Upper lobe of left lung (tissue), 6 donors: ENCODE results near the gene PHOX2A. TPM values are rescaled to one million over a fixed set of nuclear protein-coding genes. Genes with fewer than 3 reads are reported as not detected.

Experiments used
- ATAC-seq, 2 donors: fragments of 200-7000 bp; cut with Tn5 transposase; one replicate each; pipeline ENCODE4 v1.9.1; 2022; ENCODE audit warnings: mild to moderate bottlenecking in 2 of 2, moderate library complexity in 2 of 2; ENCODE audit not compliant: low FRiP score in 2 of 2
- DNase-seq, 2 donors: peaks; one replicate each; pipeline ENCODE4 v3.0.0-alpha.2; 2019 to 2020
- H3K27ac ChIP-seq, 4 donors: fragments of 200-600 bp; sonication (generic); one replicate each; pipeline ENCODE4 v1.5.1; 2016 to 2019
- H3K27me3 ChIP-seq, 4 donors: fragments of 200-600 bp; sonication (generic); one replicate each; pipeline ENCODE4 v1.5.1; 2017 to 2019
- H3K36me3 ChIP-seq, 4 donors: fragments of 200-600 bp; sonication (generic); one replicate each; pipeline ENCODE4 v1.5.1; 2016 to 2019
- H3K4me1 ChIP-seq, 4 donors: fragments of 200-600 bp; sonication (generic); one replicate each; pipeline ENCODE4 v1.5.1; 2018 to 2019
- H3K4me3 ChIP-seq, 4 donors: fragments of 200-600 bp; sonication (generic); one replicate each; pipeline ENCODE4 v1.5.1; 2017 to 2019; ENCODE audit warnings: mild to moderate bottlenecking in 2 of 4, moderate library complexity in 1 of 4
- H3K9me3 ChIP-seq, 4 donors: fragments of 200-600 bp; sonication (generic); one replicate each; pipeline ENCODE4 v1.5.1; 2018 to 2019
- CTCF ChIP-seq, 6 experiments: fragments of 450-650 bp in 4 of 6; fragments of 200-600 bp in 2 of 6; sonication (generic) in 2 of 6; IDR thresholded peaks; one replicate each; pipeline ENCODE4 v1.5.1; 2016 to 2019; ENCODE audit warnings: antibody characterized with exemption in 6 of 6
- EP300 ChIP-seq, 4 donors: sonication (generic); formaldehyde crosslinking; IDR thresholded peaks; one replicate each; pipeline ENCODE4 v1.5.1; 2017; ENCODE audit warnings: antibody characterized with exemption in 4 of 4, control low read depth in 2 of 4
- POLR2A ChIP-seq, 4 donors: fragments of 450-650 bp; IDR thresholded peaks; one replicate each; pipeline ENCODE4 v1.5.1; 2016 to 2017; ENCODE audit warnings: antibody characterized with exemption in 4 of 4, mild to moderate bottlenecking in 2 of 4
- POLR2AphosphoS5 ChIP-seq, 2 donors: sonication (generic); formaldehyde crosslinking; IDR thresholded peaks; one replicate each; pipeline ENCODE4 v1.5.1; 2017; ENCODE audit warnings: antibody characterized with exemption in 2 of 2
- WGBS, 2 donors: methylation state at CpG; one replicate each; pipeline ENCODE4 v1.1.5; 2017 to 2018; 5-methylcytosine and 5-hydroxymethylcytosine counted together
- total RNA-seq, 6 donors: library from RNA; depleted of rRNA in 4 of 6; stranded (reverse); fragments of >200 nt in 4 of 6; gene quantifications; one replicate each; pipeline versions ENCODE4 v1.1.0 to v1.2.1, GENCODE V29; 2016 to 2021
- donor health status: DM: no; HTN: no; CAD: no; lungs with moderate emphysema.
- donor health status: DM: no; HTN: yes; CAD: no; lungs with severe emphysema.

The PHOX2A gene
- total RNA-seq, 6 donors from 2014 or later: not detected

- Histone ChIP-seq H3K4me3 (no peak overlapping the region), H3K27me3 (no peaks in the 10 kb centered on the region), H3K4me1 (no peaks in the 10 kb centered on the region), H3K27ac (no peak overlapping the region), H3K36me3 (no peaks in the 10 kb centered on the region), H3K9me3 (no peaks in the 10 kb centered on the region)
- DNase-seq (no peak), ATAC-seq (no peak)
- 60 to 80% methylated on average over 2 of the region's 2 CpGs for WGBS, 2 donors
- TF ChIP-seq POLR2AphosphoS5 (IDR thresholded peaks at IDR 0.05) (no peak), EP300 (IDR thresholded peaks at IDR 0.05) (no peak), CTCF (IDR thresholded peaks at IDR 0.05) (no peak), POLR2A (IDR thresholded peaks at IDR 0.05) (no peak)
Measured at GRCh38 chr11:72283947-72284346, 40.0 kb upstream of the PHOX2A start.

GRCh38 chr11:72280726-72281315, 36.8 kb upstream of the PHOX2A start:
- ATAC-seq (no peak), DNase-seq (peak in 1 of 2 donors; percentile 56)
- Histone ChIP-seq H3K4me3 (no peak overlapping the region), H3K27me3 (no peaks in the 10 kb centered on the region), H3K4me1 (no peaks in the 10 kb centered on the region), H3K9me3 (no peaks in the 10 kb centered on the region), H3K27ac (no peak overlapping the region), H3K36me3 (no peaks in the 10 kb centered on the region)
- WGBS, 2 donors: 94 to 96% methylated on average over 24 of the region's 24 CpGs
- TF ChIP-seq EP300 (IDR thresholded peaks at IDR 0.05) (no peak), POLR2A (IDR thresholded peaks at IDR 0.05) (no peak), POLR2AphosphoS5 (IDR thresholded peaks at IDR 0.05) (no peak), CTCF (IDR thresholded peaks at IDR 0.05) (no peak)

GRCh38 chr11:72280037-72280436, 36.1 kb upstream of the PHOX2A start:
- no peak for DNase-seq
- H3K27ac ChIP-seq: no peak overlapping the region
- no peak for ATAC-seq
- no peaks in the 10 kb centered on the region for H3K36me3 ChIP-seq
- 89 to 90% methylated on average over 12 of the region's 12 CpGs for WGBS, 2 donors
- no peaks in the 10 kb centered on the region for H3K9me3 ChIP-seq
- no peak overlapping the region for H3K4me3 ChIP-seq
- no peaks in the 10 kb centered on the region for H3K27me3 ChIP-seq
- TF ChIP-seq EP300 (IDR thresholded peaks at IDR 0.05): no peak
- no peak for TF ChIP-seq POLR2AphosphoS5 (IDR thresholded peaks at IDR 0.05)
- TF ChIP-seq CTCF (IDR thresholded peaks at IDR 0.05): no peak
- no peak for TF ChIP-seq POLR2A (IDR thresholded peaks at IDR 0.05)
- no peaks in the 10 kb centered on the region for H3K4me1 ChIP-seq

- Histone ChIP-seq H3K36me3 (no peaks in the 10 kb centered on the region), H3K27ac (no peak overlapping the region), H3K9me3 (no peaks in the 10 kb centered on the region), H3K27me3 (no peaks in the 10 kb centered on the region), H3K4me1 (no peaks in the 10 kb centered on the region), H3K4me3 (no peak overlapping the region)
- no peak for ATAC-seq
- TF ChIP-seq POLR2AphosphoS5 (IDR thresholded peaks at IDR 0.05) (no peak), POLR2A (IDR thresholded peaks at IDR 0.05) (no peak), EP300 (IDR thresholded peaks at IDR 0.05) (no peak), CTCF (IDR thresholded peaks at IDR 0.05) (no peak)
- DNase-seq: no peak
Measured at GRCh38 chr11:72278905-72279304, 34.9 kb upstream of the PHOX2A start.

- no peaks in the 10 kb centered on the region for H3K9me3 ChIP-seq
- no peak for DNase-seq
- H3K4me3 ChIP-seq: no peak overlapping the region
- no peaks in the 10 kb centered on the region for H3K4me1 ChIP-seq
- no peaks in the 10 kb centered on the region for H3K27me3 ChIP-seq
- ATAC-seq: no peak
- no peak overlapping the region for H3K27ac ChIP-seq
- TF ChIP-seq EP300 (IDR thresholded peaks at IDR 0.05) (no peak), POLR2AphosphoS5 (IDR thresholded peaks at IDR 0.05) (no peak), CTCF (IDR thresholded peaks at IDR 0.05) (no peak), POLR2A (IDR thresholded peaks at IDR 0.05) (no peak)
- H3K36me3 ChIP-seq: no peaks in the 10 kb centered on the region
- 68 to 72% methylated on average over 6 of the region's 6 CpGs for WGBS, 2 donors
Measured at GRCh38 chr11:72274435-72274834, 30.5 kb upstream of the PHOX2A start.
